NT2/D1 (cell line): ENCODE data around the gene RBM47.

Source experiments
- DNase-seq: peaks from one replicate; pipeline ENCODE4 v3.0.0-alpha.2; 2011; ENCODE audit warnings: low read depth, low spot score
- H3K27me3 ChIP-seq: 2 replicates; pipeline ENCODE4 v1.6.0; 2011; ENCODE audit warnings: mild to moderate bottlenecking; ENCODE audit not compliant: insufficient read length, insufficient read depth
- H3K36me3 ChIP-seq: 2 replicates; pipeline ENCODE4 v1.6.1; 2011; ENCODE audit warnings: mild to moderate bottlenecking, low read length, mixed read lengths; ENCODE audit not compliant: insufficient read depth, insufficient read length
- H3K4me1 ChIP-seq: 2 replicates; pipeline ENCODE4 v1.5.1; 2011; ENCODE audit not compliant: insufficient read depth, insufficient read length
- H3K4me3 ChIP-seq: 2 replicates; pipeline ENCODE4 v1.5.1; 2011; ENCODE audit warnings: low read depth; ENCODE audit not compliant: insufficient read length
- H3K9ac ChIP-seq: 2 replicates; pipeline ENCODE4 v1.6.0; 2011; ENCODE audit warnings: low read depth; ENCODE audit not compliant: insufficient read length
- H3K9me3 ChIP-seq: 2 replicates; pipeline ENCODE4 v1.5.1; 2011; ENCODE audit warnings: mild to moderate bottlenecking, low read length; ENCODE audit not compliant: insufficient read depth
- SUZ12 ChIP-seq: IDR thresholded peaks from 2 replicates; pipeline ENCODE4 v1.6.1; 2011; ENCODE audit not compliant: insufficient read length, insufficient read depth; ENCODE audit errors: extremely low read depth
- YY1 ChIP-seq: IDR thresholded peaks from 2 replicates; pipeline ENCODE4 v1.6.1; 2011; ENCODE audit not compliant: insufficient read length, insufficient read depth
- ZNF274 ChIP-seq: IDR thresholded peaks from 2 replicates; pipeline ENCODE4 v1.6.1; 2011; ENCODE audit warnings: mild to moderate bottlenecking, low read depth, low read length

Gene RBM47

DNA sequence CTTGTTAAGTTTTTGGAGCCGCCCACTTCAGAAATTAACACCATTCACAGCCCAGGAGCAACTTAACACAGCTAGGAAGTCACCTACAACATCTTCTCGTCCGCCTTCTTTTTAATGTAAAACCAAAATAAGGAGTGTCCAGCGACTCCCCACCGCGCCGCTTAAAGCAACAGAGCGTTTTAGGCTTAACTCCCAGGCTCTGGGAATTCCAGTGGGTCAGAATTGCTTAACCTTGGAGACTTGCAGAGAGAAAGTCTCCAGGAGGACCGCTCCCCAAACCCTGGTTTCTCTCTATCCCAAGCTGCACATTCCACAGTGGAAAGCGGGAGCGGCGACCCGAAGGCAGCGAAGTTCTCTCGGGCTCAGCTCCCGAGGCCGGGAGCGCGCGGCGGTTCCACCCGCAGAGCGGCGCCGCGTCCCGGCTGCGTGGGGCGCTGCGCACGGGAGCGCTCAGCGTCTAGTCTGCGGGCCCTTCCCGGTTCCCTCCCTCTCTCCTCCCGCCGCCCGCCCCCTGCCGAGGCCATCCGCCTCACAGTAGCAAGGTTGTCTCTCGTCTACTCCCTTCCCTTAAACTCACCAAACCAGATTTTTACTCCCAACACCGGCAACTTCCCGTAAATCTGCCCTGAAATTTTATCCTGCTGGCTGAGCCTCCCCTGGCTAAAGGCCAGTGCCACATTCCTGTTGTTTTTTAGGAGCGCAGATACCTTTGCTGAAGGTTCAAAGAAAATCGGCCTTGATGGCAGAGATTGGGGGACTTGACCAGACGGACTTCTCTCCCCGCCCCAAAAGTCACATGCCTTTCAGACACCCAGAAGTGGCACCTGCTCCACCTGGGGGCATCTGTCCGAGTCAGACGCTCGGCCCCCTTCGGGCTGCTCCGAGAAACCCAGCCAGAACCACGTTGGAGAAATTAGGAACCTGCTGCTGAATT, at the start of gene RBM47:
Gene RBM47 (minus strand): TSS at position 464 of the 934 bp plus-strand sequence. CDS start 190,971 bp downstream, outside the sequence.
- DNase-seq = peak; percentile 82
- no peaks in the 10 kb centered on the region for H3K4me1 ChIP-seq
- H3K4me3 ChIP-seq = peak within 1 kb of the TSS; percentile 36
- TF ChIP-seq ZNF274 (no peak), YY1 (no peak), SUZ12 (no peak)
- H3K9me3 ChIP-seq = no peaks in the 10 kb centered on the region
- peak within 1 kb of the TSS; percentile 76 for H3K9ac ChIP-seq
- no peaks in the 10 kb centered on the region for H3K27me3 ChIP-seq
- H3K36me3 ChIP-seq = peaks cover 5% of the 10 kb centered on the region

- DNase-seq = no peak
- Histone ChIP-seq H3K36me3 (no peaks in the 10 kb centered on the region), H3K4me3 (no peak overlapping the region), H3K9ac (no peak overlapping the region), H3K4me1 (peaks cover 2% of the 10 kb centered on the region), H3K27me3 (no peaks in the 10 kb centered on the region), H3K9me3 (no peaks in the 10 kb centered on the region)
- no peak for TF ChIP-seq ZNF274
- no peak for TF ChIP-seq YY1
- no peak for TF ChIP-seq SUZ12
These were observed 48.8 kb upstream of the RBM47 start for GRCh38 chr4:40678421-40678820.

DNA sequence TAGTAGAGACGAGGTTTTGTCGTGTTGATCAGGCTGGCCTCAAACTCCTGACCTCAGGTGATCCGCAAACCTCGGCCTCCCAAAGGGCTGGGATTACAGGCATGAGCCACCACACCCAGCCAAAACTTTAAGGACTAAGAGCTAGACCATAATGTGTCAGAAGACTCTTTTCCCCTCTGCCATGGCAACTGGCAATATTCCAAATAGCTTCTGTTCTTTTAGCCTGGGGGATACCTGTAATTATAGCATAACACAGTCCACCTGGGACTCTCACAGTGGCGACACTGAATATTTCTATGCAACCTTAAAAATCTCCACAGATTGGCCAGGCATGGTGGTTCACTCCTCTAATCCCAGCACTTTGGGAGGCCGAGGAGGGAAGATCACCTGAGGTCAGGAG, 45.5 kb upstream of the RBM47 start:
- no peak for DNase-seq
- H3K4me1 ChIP-seq = peaks cover 3% of the 10 kb centered on the region
- no peak for TF ChIP-seq ZNF274
- TF ChIP-seq YY1 = no peak
- TF ChIP-seq SUZ12 = no peak

GRCh38 chr4:40672528-40673522, 43.2 kb upstream of the RBM47 start:
- H3K4me1 ChIP-seq = peaks cover 3% of the 10 kb centered on the region
- H3K9ac ChIP-seq = peak overlapping the region; percentile 59
- TF ChIP-seq SUZ12 (no peak), ZNF274 (no peak), YY1 (no peak)
- no peaks in the 10 kb centered on the region for H3K9me3 ChIP-seq
- no peak overlapping the region for H3K4me3 ChIP-seq
- DNase-seq = no peak
- no peaks in the 10 kb centered on the region for H3K36me3 ChIP-seq
- no peaks in the 10 kb centered on the region for H3K27me3 ChIP-seq

More for the DNA sequence above, 45.5 kb upstream of the RBM47 start:
- H3K36me3 ChIP-seq = no peaks in the 10 kb centered on the region
- H3K9ac ChIP-seq = no peak overlapping the region
- H3K27me3 ChIP-seq = no peaks in the 10 kb centered on the region
- H3K9me3 ChIP-seq = no peaks in the 10 kb centered on the region
- no peak overlapping the region for H3K4me3 ChIP-seq

DNA sequence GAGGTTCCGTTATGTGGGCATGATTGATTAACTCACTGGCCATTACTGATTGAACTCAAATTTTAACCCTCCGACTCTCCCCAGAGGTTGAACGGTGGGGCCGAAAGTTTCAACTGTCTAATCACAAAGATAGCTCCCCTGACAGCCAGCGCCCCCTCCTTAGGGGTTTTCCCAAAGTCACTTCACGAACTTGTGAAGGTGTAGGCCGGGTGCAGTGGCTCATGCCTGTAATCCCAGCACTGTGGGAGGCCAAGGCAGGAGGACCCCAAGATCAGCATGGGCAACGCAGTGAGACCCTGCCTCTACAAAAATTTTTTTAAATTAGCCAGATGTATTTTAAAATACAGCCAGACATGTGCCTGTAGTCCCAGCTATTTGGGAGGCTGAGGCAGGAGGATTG, 39.8 kb upstream of the RBM47 start:
- Histone ChIP-seq H3K36me3 (no peaks in the 10 kb centered on the region), H3K27me3 (no peaks in the 10 kb centered on the region), H3K4me1 (peaks cover 3% of the 10 kb centered on the region), H3K4me3 (no peak overlapping the region), H3K9ac (no peak overlapping the region), H3K9me3 (no peaks in the 10 kb centered on the region)
- TF ChIP-seq YY1 = no peak
- TF ChIP-seq ZNF274 = no peak
- no peak for TF ChIP-seq SUZ12
- DNase-seq = no peak

DNA sequence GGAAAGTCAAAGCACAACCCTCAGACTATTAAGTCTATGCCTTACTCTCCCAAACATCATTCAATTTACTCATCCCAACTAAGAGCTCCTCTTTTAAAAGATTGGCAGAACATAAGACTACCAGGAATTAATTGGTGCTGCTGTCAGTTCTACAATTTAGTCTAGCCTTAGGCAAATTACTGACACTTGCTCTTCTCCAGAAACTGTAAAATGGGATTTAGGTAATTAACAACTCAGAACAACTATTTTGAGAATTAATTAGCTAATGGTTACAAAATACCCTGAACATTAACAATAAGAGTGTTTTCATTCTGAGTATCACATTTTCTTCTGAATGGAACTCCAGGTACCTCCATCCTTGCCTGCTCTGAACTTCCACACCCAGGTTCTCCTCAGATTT, 36.2 kb upstream of the RBM47 start:
- H3K4me3 ChIP-seq = no peak overlapping the region

More for the DNA sequence above, 36.2 kb upstream of the RBM47 start:
- Histone ChIP-seq H3K4me1 (no peaks in the 10 kb centered on the region), H3K36me3 (no peaks in the 10 kb centered on the region), H3K9me3 (no peaks in the 10 kb centered on the region), H3K27me3 (no peaks in the 10 kb centered on the region), H3K9ac (no peak overlapping the region)
- no peak for TF ChIP-seq YY1
- TF ChIP-seq SUZ12 = no peak
- TF ChIP-seq ZNF274 = no peak
- DNase-seq = no peak
